OCI-LY3 (cell line): Measurements from ENCODE around the gene BICD2.

Experiments
- EZH2phosphoT487 ChIP-seq: fragments of 200-600 bp; shearing (Covaris generic); IDR thresholded peaks from 2 replicates; pipeline ENCODE4 v1.6.1; 2018; ENCODE audit warnings: antibody characterized with exemption, mixed run types, low read depth
- TF ChIP-seq, protein P1 (sequence below): fragments of 200-600, 300-600 bp; sonication (generic); IDR thresholded peaks from 2 replicates; pipeline ENCODE4 v1.5.1; 2014; ENCODE audit warnings: antibody characterized with exemption, low read length, low read depth

DNA sequence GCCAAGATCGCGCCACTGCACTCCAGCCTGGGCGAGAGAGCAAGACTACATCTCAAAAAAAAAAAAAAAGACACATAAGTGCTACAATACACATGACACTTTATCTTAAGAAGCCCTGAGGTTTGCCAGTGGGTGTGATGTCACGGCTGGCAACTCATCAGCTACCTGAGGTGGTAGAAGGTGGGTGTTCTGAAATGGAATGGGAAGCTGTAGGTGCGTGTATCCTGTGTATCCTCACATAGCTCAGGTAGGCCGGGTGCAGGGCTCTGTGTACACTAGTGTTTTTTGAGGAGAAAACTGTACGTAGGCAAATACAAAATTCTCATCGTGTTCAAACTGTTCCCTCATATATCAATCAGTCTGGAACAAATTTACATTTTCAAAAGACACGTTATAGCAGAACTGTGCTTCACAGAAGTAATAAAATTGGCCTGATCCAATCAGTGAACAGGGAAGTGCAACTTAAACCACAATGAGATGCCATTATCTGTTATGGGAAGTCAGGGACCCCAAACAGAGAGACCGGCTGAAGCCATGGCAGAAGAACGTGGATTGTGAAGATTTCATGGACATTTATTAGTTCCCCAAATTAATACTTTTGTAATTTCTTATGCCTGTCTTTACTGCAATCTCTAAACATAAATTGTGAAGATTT, 10.4 kb downstream of the BICD2 start:
- TF ChIP-seq, protein P1, sequence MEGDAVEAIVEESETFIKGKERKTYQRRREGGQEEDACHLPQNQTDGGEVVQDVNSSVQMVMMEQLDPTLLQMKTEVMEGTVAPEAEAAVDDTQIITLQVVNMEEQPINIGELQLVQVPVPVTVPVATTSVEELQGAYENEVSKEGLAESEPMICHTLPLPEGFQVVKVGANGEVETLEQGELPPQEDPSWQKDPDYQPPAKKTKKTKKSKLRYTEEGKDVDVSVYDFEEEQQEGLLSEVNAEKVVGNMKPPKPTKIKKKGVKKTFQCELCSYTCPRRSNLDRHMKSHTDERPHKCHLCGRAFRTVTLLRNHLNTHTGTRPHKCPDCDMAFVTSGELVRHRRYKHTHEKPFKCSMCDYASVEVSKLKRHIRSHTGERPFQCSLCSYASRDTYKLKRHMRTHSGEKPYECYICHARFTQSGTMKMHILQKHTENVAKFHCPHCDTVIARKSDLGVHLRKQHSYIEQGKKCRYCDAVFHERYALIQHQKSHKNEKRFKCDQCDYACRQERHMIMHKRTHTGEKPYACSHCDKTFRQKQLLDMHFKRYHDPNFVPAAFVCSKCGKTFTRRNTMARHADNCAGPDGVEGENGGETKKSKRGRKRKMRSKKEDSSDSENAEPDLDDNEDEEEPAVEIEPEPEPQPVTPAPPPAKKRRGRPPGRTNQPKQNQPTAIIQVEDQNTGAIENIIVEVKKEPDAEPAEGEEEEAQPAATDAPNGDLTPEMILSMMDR = no peak
- no peak for TF ChIP-seq EZH2phosphoT487
